ENCODE data around the gene HLA-DRA.

The HLA-DRA gene

DNA sequence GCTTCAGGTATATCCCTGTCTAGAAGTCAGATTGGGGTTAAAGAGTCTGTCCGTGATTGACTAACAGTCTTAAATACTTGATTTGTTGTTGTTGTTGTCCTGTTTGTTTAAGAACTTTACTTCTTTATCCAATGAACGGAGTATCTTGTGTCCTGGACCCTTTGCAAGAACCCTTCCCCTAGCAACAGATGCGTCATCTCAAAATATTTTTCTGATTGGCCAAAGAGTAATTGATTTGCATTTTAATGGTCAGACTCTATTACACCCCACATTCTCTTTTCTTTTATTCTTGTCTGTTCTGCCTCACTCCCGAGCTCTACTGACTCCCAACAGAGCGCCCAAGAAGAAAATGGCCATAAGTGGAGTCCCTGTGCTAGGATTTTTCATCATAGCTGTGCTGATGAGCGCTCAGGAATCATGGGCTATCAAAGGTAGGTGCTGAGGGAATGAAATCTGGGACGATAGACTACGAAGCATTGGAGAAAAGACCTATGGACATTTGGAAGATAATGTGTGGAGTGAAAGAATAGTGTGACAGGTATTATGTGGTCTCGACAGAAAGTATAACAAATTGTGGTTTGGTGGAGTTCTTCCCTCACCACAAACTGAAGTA lies at the start of gene HLA-DRA:
HLA-DRA (plus strand) TSS at position 286 of the 613 bp plus-strand sequence; CDS start at position 350, 64 bp downstream.
- peak; percentile 20 for DNase-seq

DNA sequence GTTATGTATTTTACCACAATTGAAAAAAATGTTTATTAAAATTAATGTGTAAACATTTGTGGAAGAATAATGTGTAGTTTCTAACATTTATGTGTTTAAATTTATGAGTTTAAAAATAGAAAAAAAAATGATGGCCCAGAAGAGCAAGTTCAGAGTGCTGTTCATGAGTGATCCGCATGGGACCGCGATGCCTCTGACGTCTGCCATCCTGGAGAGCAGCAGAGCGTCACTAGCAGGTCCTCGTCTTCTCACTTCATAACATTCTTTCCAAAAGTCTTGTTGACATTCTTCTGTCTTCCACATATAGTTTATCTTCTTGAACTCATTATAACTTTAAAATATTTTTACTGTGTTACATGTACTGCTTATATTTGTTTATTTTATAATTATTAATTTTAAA lies 48.2 kb upstream of the HLA-DRA start:
- DNase-seq = no peak

DNA sequence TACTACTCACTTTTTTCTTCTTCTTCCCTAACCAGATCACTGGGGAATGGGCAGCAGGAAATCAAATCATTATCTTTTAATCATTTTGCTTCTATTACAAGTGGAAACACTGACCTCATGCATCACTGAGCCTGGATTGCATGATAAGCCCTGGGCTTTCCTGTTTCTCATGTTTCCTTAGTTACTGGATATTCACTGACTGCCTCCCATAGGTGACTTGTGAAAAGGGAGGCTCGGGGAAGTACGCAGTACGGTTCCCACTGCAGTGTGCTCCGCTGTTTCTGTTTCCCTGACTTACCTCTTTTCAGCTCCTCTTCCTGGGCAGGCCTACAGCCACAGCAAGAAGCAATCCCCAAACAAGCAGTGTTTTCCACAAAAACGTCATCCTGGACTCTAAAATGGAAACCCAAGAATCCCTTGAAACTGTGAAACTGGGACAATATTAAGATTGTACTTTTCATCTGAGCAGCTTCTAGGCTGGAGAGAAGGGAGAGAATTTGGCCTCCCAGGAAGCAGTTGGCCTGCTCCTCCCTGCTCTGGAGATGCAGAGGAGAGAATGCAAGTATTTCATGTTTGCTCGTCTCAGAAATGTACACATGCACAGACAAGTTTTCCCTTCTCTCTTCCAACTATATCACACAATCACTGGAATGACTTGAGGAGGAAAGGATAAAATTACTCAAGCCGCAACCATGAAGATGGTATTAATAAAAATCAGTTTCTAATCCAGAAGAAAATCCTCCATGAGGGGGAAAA lies 45.8 kb upstream of the HLA-DRA start:
- no peak for DNase-seq

DNA sequence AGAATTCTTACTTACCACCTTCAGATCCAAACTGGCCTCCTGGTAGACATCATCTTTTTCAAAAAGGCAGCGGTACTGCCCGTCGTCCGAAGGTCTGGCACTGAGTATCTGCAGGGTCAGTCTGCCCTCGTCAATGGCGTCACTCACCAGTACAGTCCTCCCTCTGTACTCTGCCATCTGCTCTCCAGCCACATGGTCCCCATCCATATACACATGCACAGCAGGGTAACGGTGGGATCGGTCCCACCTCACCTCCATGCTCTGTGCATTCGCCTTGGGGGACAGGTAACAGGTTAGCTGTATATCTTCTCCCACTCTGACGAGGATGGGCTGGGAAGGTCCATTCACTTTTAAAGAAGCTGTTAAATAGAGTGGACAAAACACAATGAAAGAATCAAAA lies 43.7 kb upstream of the HLA-DRA start:
- DNase-seq = no peak

DNA sequence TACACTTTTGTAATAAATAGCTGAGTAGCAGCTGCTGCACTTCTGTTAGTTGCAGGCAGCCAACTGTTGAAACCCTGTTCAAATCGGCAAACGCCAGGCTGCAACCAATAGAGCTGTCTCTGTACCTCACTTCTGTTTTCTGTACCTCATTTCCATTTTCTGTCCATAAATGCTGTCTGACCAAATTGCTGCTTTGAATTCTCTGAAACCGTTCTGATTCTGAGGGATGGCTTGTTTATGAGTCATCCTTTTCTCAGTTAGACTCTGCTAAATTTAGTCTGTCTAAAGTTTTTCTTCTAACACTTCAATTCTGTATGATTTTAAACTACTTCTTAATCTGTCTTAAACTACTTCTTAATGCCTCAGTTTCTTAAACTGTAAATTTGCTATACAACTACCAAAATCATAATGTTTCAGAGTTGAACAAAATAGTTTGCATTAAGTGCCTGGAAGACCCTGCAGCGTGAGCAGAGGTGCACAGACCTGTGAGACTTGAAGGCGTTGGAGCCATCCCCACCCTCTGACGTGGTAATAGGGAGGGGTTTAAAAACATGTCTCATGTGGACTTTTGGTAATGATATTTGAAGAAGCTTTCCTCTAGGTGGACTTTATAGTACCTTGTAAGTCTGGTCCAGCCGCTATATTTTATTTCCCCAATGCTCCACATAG lies 42.3 kb upstream of the HLA-DRA start:
- no peak for DNase-seq

DNA sequence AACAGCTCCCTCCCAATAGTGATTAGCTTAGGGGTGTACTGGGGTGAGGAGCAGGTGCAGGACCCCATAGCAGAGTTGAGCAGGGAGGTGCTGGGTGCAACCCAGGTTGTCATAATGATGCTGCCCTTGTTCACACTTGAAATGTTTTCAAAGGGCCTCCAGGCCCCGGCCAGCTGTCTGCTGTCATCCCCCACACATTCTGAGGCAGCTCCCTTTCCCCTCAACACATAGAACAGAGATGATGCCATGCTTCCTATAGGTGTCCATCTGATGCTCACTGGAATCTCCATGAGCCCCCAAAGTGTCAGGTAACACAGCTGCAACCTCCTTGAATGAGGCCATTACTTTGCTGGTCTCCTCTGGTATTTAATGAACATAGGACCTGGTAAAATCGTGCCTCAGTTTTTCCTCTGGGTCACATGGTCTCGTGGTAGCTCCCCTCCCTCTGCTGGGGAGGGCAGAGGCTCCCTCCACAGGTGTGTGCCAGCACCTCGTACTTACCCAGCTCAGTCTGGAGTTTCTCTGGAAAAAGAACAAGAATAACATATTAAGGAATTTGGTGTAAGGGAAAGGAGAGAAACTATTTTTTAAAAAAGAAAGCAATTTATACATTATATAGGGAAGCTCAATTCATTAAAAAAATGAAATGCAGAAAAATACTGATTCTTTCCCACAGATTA lies 38.3 kb upstream of the HLA-DRA start:
- DNase-seq = no peak

DNA sequence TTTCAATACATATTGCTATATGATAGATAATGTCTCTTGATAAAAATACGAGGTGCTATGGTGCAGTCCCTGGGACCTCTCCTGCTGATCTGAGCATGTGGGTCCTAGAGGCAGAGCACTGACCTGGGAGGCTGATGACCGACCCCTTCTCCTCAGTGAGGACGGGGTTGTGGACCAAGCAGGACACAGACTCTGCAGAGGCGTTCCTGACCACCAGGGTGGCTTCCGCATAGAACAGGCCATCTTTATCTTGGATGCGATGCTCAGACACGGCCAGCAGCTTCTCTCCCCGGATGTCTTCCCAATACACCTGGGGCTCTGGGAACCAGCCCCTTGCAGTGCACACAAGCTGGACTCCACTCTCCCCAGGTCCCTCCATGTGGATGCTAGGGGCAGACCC lies 36.9 kb upstream of the HLA-DRA start:
- no peak for DNase-seq

DNA sequence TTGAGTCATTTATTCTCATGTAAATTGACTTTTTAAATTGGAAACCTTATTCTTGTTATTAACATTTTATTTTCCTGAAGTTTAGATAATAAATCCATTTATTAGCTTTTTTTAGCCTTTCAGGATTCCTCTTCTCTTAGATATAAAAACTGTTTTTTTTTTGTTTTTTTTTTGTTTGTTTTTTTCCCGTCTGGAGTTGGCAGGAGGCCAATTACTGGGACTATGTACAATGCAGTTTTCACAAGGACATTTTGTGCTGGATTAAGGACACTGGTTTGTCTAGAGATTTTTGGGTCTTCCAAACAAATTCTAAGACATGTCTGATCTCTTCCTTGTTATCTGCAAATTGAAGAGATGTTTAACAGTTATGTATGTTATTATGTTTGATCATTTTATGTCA lies 34.0 kb upstream of the HLA-DRA start:
- DNase-seq = no peak

DNA sequence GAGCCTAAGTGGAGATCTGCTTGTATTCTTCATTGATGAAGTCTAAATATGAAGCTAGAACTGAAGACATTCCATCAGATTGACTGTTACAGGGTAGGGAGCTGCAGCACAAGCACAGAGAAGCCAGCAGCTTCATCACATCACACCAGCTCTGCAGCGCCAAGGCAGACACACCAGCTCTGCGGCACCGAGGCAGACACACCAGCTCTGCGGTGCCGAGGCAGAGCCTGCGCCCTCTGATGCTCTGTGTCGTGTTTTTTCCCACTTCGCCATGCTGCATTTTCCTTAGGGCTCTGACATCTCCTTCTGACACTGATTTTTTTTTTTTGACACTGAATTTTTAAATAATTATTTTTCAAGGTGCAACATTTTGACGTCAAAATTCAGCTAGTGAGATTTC lies 33.5 kb upstream of the HLA-DRA start:
- no peak for DNase-seq

DNA sequence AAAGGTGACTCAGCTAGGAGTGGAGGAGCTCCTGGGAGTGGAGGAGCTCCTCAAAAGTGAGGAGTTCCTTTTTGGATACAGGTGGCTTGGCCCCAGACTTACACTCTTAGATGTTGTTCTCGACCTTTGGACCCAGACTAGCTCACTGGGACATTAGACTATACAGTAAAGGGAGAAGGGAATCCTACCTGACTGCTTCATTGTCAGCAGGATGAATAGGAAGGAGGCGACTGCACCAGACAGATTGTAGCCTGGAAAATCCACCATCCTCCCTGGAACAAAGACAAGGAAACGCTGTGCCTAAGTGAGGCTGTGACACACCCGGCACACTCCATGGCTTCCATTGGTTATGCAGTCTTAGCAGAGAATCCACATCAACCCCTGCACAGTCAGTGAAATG lies 32.8 kb upstream of the HLA-DRA start, which contains the start of gene BTNL2:
BTNL2 (minus strand) TSS at position 325 of the 400 bp plus-strand sequence; CDS start at position 267, 58 bp downstream.
- DNase-seq = no peak

DNA sequence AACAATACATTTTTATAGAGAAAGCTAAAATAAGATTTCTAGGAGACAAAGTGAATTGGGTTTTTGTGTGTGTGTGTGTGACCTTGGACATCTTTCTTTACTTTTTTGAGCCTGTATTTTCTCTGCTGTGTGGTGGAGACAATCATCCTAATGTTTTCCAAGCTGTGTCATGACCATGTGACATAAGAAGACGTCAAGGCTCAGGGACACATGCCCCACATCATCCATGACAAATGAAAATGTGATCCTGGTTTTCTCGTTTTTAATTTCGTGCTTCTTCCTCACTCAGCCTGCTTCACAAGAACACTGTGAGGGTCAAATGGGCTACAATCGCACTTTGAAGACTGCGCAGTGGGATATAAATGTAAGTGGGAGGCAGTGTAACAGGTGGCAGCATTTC lies 28.8 kb upstream of the HLA-DRA start:
- no peak for DNase-seq

DNA sequence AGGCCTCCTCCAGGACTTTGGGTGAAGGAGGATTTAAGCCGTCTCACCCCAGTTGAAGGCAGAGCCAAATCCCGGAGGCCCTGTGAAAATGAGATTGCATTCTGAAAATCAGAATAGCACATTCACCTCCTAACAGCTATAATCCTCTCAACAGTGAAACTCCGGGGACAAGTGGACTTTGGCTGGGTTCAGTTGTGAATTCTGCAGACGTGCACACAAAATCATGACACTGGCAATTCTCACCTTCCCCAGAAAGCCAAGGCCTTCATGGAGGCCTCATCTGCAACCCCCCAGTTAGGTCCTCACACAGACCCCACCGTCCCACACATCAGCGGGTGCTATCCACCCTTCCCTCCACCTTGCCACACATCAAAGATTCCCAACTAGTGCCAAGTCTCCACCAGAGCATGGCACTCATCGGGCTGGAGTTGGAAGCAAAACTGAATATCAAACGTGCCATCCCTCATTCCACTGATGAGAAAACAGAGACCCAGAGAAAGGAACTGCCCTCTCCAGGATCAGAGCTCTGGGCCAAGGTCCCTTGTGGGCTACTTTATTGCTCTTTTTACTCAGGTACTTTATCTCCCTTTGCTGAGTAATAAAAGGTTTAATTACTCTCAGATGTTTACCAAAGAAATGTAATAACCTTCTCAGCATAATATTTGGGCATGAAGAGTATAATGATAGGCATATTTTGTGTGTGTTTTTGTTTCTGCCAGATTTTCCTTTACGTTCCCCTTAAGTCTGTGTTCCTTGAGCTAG lies 27.9 kb upstream of the HLA-DRA start:
- DNase-seq = no peak

DNA sequence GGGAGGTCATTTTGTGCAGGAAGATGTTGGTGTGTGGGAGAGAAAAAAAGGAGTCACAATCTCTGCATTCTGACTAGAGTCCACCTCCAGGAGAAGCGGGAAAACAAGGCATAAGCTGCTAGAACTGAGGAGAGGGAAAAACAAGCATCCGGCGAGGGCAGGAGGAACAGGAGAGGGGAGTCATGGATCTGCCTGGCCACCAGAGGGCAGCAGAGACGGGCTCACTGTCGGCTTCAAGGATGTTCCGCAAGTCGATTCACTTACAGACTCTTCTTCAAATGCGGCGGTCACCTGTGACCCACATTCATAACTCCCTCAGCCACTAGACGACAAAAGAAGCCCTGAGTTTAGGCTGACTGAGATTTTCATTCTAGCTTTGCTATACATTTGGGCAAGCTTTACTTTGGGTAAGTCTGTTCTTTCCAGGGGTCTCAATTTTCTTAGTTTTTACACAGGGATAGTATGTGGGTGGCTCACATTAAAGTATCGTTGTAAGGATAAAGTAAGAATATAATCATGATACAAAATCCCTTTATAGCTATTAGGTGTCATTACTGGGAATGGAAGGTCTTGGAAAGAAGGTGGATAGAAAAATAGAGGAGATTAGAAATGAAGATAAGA lies 26.1 kb upstream of the HLA-DRA start:
- DNase-seq = peak; percentile 70

DNA sequence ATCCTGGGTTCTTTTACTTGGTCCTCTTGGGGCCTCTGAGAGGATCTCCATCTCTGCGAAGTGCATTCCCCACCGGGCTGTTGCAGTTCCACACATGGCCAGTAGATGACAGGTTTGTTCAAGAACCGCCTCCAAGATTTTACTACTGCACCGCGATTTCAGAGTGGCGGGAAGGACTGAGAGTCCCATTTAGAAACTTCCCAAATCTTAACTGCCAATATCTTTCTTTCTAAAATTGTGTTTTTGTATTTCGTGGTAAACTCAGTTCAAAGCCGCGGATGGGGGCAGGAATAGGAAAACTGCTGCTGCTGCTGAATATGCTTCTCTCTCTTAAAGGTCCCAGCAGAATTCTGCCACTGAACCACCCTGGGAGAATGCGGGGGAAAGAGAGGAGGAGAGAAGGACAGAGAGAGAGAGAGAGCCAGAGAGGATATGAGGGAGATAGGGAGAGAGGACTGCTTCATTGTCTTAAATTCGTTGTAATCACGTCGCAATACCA lies 24.1 kb upstream of the HLA-DRA start:
- DNase-seq = peak; percentile 74

DNA sequence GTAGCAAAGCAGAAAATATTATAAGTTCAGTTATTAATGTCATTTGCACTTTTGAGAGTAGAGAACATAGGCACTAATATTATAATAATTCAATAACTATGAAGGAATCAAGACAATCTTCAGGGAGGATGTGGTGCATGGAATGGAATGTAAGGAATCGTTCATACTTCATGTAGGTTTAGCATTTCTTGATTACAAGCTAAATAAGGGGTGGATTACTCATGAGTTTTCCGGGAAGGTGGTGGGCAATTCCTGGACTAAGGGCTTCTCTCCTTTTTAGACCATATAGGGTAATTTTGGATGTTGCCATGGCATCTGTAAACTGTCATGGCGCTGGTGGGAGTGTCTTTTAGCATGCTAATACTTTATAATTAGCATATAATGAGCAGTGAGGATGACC lies 23.7 kb upstream of the HLA-DRA start:
- DNase-seq = no peak

DNA sequence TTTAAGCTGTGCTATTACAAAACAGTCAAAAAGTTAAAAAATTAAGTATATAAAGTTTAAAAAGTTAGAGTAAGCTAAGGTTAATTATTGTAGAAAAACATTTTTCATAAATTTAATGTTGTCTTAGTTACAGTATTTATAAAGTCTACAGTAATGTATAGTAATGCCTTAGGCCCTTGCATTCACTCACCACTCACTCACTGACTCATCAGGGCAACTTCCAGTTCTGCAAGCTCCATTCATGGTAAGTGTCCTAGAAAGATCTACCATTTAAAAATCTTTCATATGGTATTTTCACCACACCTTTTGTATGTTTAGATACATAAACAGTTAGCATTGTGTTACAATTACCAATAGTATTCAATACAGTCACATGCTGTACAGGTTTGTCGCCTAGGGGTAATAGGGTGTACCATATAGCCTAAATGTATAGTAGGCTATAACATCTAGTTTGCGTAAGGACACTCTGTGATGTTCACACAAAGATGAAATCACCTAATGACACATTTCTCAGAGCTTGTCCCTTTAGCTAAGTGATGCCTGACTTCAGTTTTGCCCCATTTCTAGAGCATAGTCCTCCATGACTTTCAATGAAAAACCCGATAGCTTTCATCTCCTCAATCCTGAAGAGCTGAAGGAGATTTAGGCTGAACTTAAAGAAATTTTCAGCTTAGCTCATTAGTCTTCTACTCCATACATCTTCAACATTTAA lies 14.9 kb upstream of the HLA-DRA start:
- DNase-seq = no peak

DNA sequence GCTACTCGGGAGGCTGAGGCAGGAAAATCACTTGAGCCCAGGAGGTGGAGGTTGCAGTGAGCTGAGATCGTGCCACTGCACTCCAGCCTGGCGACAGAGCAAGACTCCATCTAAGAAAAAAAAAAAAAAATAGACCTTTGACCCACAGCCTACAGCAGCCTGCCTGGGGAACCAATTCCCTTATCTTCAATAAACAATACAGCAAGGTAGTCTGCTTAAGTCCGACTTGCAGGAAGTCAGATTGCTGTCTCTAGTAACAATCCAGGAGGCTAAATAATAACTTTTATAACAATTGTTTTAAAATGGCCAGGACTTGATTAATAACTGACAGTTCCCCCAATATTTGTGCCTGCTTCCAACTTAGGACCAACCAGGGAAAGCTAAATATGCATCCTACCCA lies 13.3 kb upstream of the HLA-DRA start:
- no peak for DNase-seq

DNA sequence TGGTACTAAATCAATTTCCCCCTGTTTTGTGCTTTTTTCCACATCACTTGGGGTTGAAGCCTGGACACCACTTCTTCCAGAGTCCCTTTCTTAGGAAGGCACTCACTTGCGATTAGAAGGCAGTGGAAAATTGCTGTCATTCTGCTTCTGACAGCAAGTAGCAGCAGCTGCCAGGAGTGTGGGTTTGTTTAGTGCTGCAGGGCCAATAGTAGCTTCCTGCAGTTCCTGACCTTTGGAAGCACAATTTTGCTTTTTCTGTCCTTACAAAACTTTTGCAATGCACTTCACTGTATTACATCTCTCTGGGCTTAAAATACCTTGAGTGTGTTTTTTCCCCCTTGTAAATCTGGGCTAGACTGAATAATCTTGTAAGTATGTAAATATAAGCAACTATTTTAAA lies 12.5 kb upstream of the HLA-DRA start:
- DNase-seq = no peak

DNA sequence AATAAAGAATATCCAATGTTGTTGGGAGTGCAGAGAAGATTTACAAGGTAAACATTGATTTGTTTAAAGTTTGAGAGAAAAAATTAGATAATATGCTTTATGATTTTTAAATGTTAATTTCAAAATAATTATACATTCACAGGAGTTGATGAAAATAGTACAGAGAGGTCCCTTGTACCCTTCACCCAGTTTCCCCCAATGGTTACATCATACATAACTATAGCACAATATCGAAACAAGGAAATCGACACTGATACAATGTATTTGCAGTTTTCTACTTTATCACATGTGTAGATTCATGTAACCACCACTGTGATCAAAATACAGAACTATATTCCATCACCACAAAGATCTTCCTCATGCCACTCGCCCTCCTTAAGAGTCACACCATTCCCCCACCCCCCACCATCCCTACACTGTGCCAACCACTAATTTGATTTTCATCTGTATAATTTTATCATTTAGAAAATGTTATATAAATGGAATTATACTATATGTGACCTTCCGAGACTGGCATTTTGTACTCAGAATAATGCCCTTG lies 11.7 kb upstream of the HLA-DRA start:
- DNase-seq = no peak

DNA sequence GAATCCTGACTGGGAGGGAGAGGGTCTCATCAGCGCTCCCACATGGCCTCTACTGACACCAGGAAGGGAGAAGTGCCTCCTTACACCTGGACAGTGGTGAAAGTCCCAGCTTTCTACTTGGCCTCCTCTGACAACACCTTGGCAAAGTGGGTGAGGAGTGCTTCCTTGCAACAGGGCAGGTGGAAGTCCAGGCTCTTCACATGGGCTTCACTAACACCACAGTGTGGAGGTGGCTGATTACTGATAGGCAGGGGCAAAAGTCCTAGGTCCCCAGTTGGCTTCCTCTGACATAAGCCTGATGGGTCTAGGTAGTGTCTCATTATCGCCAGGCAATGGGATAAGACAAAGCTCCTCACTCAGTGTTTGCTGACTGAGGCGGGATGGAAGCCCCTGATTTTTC lies 9.5 kb upstream of the HLA-DRA start:
- DNase-seq = no peak

DNA sequence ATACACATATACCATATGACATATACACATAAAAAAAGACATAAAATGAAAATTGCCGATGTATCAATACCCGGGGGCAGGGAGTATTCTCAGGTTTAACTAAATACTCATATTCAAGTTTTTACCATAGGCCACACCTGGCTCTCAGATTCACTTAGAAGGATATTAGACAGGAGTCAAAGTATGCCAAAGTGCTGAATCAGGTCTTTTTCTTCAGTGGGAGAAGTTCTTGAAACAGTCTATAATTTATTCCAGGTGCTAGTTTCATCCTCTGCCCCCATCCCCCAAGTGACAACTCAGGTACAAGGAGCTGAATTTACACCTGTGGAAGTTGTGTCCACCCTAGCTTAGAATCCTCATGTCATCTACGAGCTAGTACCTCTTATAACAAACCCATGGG lies 8.5 kb upstream of the HLA-DRA start:
- no peak for DNase-seq

All from NCI-H2227 treated with DMSO at 0.1 percent for 48 hours (cell line).